GM18507 (cell line): ENCODE data around the gene CMYA5.
"Not testable (repeated sequence)": the region's sequence is repeated elsewhere in the genome, so short reads cannot be mapped to it uniquely, and the experiment has no call there.

ENCODE experiments used
- DNase-seq: peaks from one replicate; pipeline ENCODE4 v3.0.0; 2011; ENCODE audit warnings: low read depth; ENCODE audit not compliant: insufficient read length; ENCODE audit errors: extremely low spot score
- FAIRE-seq: peaks from 2 replicates; lab custom pipeline; 2011; peaks lifted over from hg19 to GRCh38; lab: Jason Lieb, UNC

The CMYA5 gene

DNA sequence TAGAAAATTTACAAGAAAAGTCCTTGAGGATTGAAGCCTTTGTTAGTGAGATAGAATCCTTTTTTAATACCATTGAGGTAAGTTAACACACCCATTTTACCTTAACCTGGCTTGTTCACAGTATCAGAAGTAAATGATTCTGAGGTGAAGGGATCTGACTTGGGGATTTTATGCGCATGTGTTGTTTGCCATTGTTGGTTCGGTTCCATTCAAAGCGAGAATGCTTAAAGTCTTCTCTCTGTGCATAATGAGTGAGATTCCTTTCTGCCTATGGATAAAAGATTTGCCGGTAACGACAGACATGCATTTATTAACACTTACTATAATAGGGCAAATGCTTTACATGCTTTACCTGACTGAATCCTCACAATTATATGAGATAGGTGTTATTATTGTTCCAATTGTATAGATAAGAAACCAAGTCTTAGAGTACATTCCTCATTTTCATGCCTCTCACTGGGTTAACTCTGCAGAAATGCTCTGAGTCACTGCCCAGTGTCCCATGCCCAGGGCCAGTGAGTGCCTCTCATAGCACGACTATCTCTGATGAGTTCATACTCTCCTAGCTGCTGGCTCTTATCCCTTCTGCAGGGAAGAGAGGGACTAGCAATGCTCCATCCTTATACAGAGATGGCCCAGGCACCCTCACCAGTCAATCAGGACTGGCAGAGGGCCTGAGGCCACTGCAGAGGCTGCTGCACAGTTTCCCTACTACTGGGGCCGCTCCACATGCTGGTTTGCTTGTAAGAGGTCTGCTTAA is 54.4 kb downstream of the CMYA5 start:
- DNase-seq (no peak), FAIRE-seq (no peak)

- no peak for DNase-seq
- FAIRE-seq, result no peak
These were observed 55.6 kb downstream of the CMYA5 start for GRCh38 chr5:79745255-79745654.

GRCh38 chr5:79746642-79747569 is 57.3 kb downstream of the CMYA5 start:
- FAIRE-seq, result no peak
- no peak for DNase-seq

- no peak for FAIRE-seq
These were observed 61.2 kb downstream of the CMYA5 start for GRCh38 chr5:79750611-79751510.

GRCh38 chr5:79753092-79753491 is 63.5 kb downstream of the CMYA5 start:
- FAIRE-seq (no peak), DNase-seq (no peak)

More at GRCh38 chr5:79750611-79751510, 61.2 kb downstream of the CMYA5 start:
- no peak for DNase-seq

DNA sequence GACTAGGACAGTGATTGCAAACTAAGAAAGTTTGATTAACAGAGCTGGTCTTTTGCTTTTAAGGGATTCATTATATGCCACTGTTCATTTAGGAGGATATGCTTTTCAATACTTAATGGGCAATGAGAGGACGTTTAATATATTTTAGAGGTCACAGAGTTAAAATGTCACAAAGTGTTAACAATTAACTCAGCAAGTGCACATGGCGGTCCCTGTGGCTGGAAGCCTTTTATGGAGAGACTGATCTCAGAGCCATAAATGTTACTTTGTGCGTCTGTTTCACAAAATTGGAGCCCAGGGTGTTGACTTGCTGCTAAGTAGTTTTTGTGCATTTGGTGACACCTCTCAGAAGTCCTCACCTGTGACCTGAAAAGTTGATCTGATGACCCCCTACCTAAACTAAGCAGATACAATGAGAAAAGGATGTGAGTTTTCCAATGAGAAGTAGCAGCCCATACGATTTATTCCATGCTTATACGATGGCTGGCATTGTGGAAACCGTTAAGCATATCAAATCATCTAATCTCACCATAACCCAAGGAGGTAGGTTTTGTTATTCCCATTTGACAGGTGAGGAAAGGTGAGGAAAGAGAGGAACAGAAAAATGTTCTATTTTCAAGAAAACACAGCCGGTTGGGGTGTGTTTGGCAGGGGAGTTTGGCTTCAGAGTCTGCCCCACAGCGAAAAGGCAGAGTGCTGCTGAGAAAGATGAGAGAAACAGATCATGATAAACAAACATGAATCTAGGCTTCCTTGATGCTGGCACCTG is 64.4 kb downstream of the CMYA5 start:
- DNase-seq (no peak), FAIRE-seq (no peak)

GRCh38 chr5:79754865-79755555 is 65.4 kb downstream of the CMYA5 start:
- FAIRE-seq (no peak), DNase-seq (no peak)

DNA sequence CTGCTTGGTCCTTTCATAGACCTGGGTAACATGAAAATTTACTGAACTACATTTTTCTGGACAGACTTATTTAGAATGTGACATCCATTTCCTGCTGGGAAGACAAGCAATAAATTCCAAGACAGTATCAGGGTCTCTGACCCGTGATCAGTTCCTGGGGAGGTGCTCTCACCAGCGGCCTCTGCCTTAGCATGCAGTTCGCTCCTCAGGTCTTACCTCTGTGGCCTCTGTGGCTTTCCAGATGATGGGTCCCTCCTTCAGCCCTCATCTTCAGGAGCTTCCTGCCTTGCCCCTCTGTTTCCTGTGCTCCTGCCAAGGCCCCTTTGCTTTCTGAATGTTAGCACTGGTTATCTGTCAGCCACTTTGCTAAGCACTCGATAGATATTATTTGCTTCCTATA is 66.4 kb downstream of the CMYA5 start:
- DNase-seq (no peak), FAIRE-seq (peak; percentile 5)

DNA sequence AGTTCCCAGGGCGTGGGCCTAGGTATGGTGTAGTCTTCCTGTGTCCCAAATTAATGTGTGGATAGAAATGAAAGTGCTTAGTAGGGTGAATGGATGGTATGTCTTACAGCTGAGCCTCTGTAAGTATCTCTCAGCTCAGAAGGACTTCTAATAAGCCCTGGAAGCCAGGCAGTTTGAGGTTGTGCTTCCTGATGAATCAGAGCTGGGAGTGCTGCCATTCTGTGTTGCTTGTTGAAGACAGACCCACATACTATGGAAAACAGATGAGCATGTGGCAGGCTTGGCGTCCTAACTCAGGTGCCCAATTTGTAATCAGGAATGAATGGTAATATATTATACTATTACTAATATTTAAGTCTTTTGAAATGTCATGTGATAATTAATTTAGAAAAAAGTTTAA is 69.8 kb downstream of the CMYA5 start:
- FAIRE-seq (no peak), DNase-seq (no peak)

- no peak for FAIRE-seq
- no peak for DNase-seq
These were observed 70.2 kb downstream of the CMYA5 start for GRCh38 chr5:79759848-79760247.

GRCh38 chr5:79762929-79763328 is 73.3 kb downstream of the CMYA5 start:
- FAIRE-seq (no peak), DNase-seq (no peak)

DNA sequence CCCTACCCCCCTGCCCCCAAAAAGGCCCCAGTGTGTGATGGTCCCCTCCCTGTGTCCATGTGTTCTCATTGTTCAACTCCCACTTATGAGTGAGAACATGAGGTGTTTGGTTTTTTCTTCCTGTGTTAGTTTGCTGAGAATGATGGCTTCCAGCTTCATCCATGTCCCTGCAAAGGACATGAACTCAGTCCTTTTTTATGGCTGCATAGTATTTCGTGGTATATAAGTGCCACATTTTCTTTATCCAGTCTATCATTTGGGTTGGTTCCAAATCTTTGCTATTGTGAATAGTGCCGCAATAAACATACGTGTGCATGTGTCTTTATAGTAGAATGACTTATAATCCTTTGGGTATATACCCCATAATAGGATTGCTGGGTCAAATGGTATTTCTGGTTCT is 74.5 kb downstream of the CMYA5 start:
- not testable (repeated sequence) for DNase-seq, FAIRE-seq

DNA sequence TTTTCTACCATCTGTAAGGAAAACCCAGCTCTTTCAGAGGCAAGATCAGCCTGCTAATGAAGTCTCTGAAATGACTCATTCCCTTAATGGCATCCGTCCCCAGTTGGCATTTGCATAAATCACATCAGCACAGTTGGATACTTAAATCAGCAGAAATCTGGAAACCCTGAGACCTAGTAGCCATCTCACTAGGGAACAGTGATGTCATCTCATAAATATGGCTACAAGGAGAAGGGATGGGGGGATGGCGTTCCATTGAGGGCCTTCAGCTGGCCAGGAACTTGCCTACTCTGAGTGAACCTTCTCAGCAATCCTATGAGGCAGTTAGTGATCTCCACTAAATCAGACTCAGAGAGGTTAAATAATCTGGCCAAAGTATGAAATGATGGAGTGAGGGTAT is 81.8 kb downstream of the CMYA5 start:
- FAIRE-seq (no peak), DNase-seq (no peak)

- FAIRE-seq, result no peak
- no peak for DNase-seq
These were observed 83.0 kb downstream of the CMYA5 start for GRCh38 chr5:79772651-79773050.

DNA sequence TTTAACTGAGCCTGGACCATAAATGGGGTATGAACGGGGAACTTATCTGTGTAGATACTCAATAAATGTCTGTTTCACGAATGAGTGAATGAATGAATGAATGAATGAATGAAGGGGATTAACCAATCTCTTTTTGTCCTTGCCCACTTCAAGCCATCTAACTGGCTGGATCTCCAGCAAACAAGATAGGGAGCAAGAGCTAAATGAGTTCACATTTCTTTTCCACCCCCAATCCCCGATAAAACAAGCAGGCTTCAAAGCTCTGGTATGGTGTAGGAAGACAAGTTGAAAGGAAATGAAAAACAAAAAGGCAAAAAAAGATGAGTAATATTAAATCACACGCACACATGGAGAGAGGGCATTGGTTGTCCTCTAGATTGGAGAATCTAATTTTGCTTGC is 84.0 kb downstream of the CMYA5 start:
- FAIRE-seq (no peak), DNase-seq (no peak)

GRCh38 chr5:79774171-79774854 is 84.7 kb downstream of the CMYA5 start:
- FAIRE-seq, result no peak
- DNase-seq, result no peak

DNA sequence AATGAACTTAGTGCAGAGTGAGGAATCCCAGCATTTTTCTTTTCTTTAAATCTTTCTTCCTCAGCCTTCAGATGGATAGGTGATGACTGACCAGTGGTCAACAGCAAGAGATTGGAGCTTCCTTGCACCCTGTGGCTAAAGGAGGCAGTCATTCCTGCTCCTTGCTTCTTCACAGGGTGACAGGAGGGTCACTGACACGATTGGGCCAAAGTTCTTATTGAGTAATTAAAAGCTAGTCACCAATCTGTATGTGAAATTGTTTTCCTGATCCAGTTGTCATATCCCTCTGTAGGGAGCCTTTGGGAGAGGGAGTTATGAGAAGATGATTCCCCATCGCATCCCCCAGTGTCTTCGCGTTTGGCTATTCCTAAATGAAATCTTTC is 85.2 kb downstream of the CMYA5 start:
- no peak for DNase-seq
- no peak for FAIRE-seq

DNA sequence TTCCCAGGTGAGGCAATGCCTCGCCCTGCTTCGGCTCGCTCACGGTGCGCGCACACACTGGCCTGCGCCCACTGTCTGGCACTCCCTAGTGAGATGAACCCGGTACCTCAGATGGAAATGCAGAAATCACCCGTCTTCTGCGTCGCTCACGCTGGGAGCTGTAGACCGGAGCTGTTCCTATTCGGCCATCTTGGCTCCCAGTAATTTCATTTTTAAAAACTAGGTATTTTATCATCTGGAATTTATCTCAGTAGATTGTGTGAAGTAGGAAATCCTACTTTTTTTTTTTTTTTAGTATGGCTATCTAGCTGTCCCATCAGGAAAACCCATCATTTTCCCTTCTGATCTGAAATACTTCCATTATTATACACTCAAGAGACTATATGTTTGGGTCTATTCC is 95.1 kb downstream of the CMYA5 start:
- not testable (repeated sequence) for DNase-seq, FAIRE-seq
